DND-41 (cell line): ENCODE results near the gene C1orf167.

Source experiments
- ATAC-seq: fragments of 200-7000 bp; cut with Tn5 transposase; 3 replicates; pipeline ENCODE4 v1.9.1; 2021; ENCODE audit warnings: low read depth; ENCODE audit not compliant: insufficient read depth
- DNase-seq: peaks from one replicate; pipeline ENCODE4 v3.0.0-alpha.2; 2020
- H2AFZ ChIP-seq: 2 replicates; pipeline ENCODE4 v1.6.0; 2012; ENCODE audit warnings: low read depth, low read length
- H3K27ac ChIP-seq: 2 replicates; pipeline ENCODE4 v1.5.1; 2012; ENCODE audit warnings: low read length, inconsistent platforms
- H3K27me3 ChIP-seq: fragments of 200-600 bp; sonication (generic); 2 replicates; pipeline ENCODE4 v1.6.0; 2012; ENCODE audit warnings: low read length, mild to moderate bottlenecking, inconsistent platforms; ENCODE audit not compliant: insufficient read depth, poor library complexity
- H3K36me3 ChIP-seq: 2 replicates; pipeline ENCODE4 v1.5.1; 2012; ENCODE audit warnings: low read length, inconsistent platforms; ENCODE audit not compliant: insufficient read depth
- H3K4me1 ChIP-seq: 2 replicates; pipeline ENCODE4 v1.5.1; 2012; ENCODE audit warnings: mild to moderate bottlenecking, low read length; ENCODE audit not compliant: insufficient read depth
- H3K4me2 ChIP-seq: 2 replicates; pipeline ENCODE4 v1.6.0; 2012; ENCODE audit warnings: mild to moderate bottlenecking, moderate library complexity, low read length, inconsistent platforms; ENCODE audit not compliant: insufficient read depth
- H3K4me3 ChIP-seq, 2 experiments: fragments of 200-600 bp in 1 of 2; shearing (Covaris generic) in 1 of 2; 2 replicates each; pipeline ENCODE4 v1.5.1; 2012 to 2016; ENCODE audit warnings: inconsistent platforms in 2 of 2, low read length in 2 of 2, mild to moderate bottlenecking in 2 of 2, low read depth in 1 of 2, moderate library complexity in 1 of 2
- H3K79me2 ChIP-seq: 2 replicates; pipeline ENCODE4 v1.6.0; 2012; ENCODE audit warnings: low read length, inconsistent platforms; ENCODE audit not compliant: insufficient read depth
- H3K9ac ChIP-seq: 2 replicates; pipeline ENCODE4 v1.6.0; 2012; ENCODE audit warnings: low read depth, mild to moderate bottlenecking, inconsistent platforms, low read length, moderate library complexity
- H3K9me3 ChIP-seq: 2 replicates; pipeline ENCODE4 v1.5.1; 2012; ENCODE audit warnings: low read length, moderate library complexity, mild to moderate bottlenecking, inconsistent platforms; ENCODE audit not compliant: insufficient read depth, severe bottlenecking
- H4K20me1 ChIP-seq: 2 replicates; pipeline ENCODE4 v1.6.0; 2012; ENCODE audit warnings: low read length; ENCODE audit not compliant: insufficient read depth
- CTCF ChIP-seq: IDR thresholded peaks from 2 replicates; pipeline ENCODE4 v1.5.1; 2012; ENCODE audit warnings: borderline replicate concordance, low read length, moderate library complexity, mild to moderate bottlenecking; ENCODE audit not compliant: poor library complexity, severe bottlenecking; ENCODE audit errors: extremely low read depth
- EZH2 ChIP-seq: IDR thresholded peaks from 3 replicates; pipeline ENCODE4 v1.6.1; 2012; ENCODE audit warnings: borderline replicate concordance, low read depth, mild to moderate bottlenecking, moderate library complexity, low read length, inconsistent platforms; ENCODE audit not compliant: severe bottlenecking

Gene C1orf167

GRCh38 chr1:11765661-11766428 is 3.9 kb downstream of the C1orf167 start:
- TF ChIP-seq EZH2: no peak
- no peak for TF ChIP-seq CTCF
- Histone ChIP-seq H3K4me1 (no peaks in the 10 kb centered on the region), H3K36me3 (no peaks in the 10 kb centered on the region), H2AFZ (no peak overlapping the region), H4K20me1 (no peaks in the 10 kb centered on the region), H3K27ac (no peak overlapping the region), H3K4me2 (no peak overlapping the region), H3K79me2 (no peaks in the 10 kb centered on the region), H3K27me3 (no peaks in the 10 kb centered on the region), H3K9me3 (no peaks in the 10 kb centered on the region), H3K4me3 (no peak overlapping the region), H3K9ac (no peak overlapping the region)
- no peak for ATAC-seq
- no peak for DNase-seq

GRCh38 chr1:11766429-11766776 is 4.4 kb downstream of the C1orf167 start:
- TF ChIP-seq EZH2: no peak
- no peak for TF ChIP-seq CTCF
- no peak for ATAC-seq
- Histone ChIP-seq H3K4me2 (no peak overlapping the region), H3K4me1 (no peaks in the 10 kb centered on the region), H2AFZ (no peak overlapping the region), H3K9me3 (no peaks in the 10 kb centered on the region), H4K20me1 (no peaks in the 10 kb centered on the region), H3K9ac (no peak overlapping the region), H3K4me3 (no peak overlapping the region), H3K27ac (no peak overlapping the region), H3K36me3 (no peaks in the 10 kb centered on the region), H3K79me2 (no peaks in the 10 kb centered on the region), H3K27me3 (no peaks in the 10 kb centered on the region)
- no peak for DNase-seq

- no peak overlapping the region for H3K9ac ChIP-seq
- no peaks in the 10 kb centered on the region for H3K27me3 ChIP-seq
- ATAC-seq (no peak), DNase-seq (no peak)
- H2AFZ ChIP-seq: no peak overlapping the region
- TF ChIP-seq CTCF (no peak), EZH2 (no peak)
- H3K4me1 ChIP-seq: no peaks in the 10 kb centered on the region
- no peaks in the 10 kb centered on the region for H3K36me3 ChIP-seq
- H3K4me3 ChIP-seq: no peak overlapping the region
- no peaks in the 10 kb centered on the region for H4K20me1 ChIP-seq
- no peaks in the 10 kb centered on the region for H3K79me2 ChIP-seq
- no peaks in the 10 kb centered on the region for H3K9me3 ChIP-seq
- H3K27ac ChIP-seq: no peak overlapping the region
- H3K4me2 ChIP-seq: no peak overlapping the region
Measured at GRCh38 chr1:11767922-11768704, 6.1 kb downstream of the C1orf167 start.
